ENCODE measurements around the gene G6PC1.

Gene G6PC1

DNA sequence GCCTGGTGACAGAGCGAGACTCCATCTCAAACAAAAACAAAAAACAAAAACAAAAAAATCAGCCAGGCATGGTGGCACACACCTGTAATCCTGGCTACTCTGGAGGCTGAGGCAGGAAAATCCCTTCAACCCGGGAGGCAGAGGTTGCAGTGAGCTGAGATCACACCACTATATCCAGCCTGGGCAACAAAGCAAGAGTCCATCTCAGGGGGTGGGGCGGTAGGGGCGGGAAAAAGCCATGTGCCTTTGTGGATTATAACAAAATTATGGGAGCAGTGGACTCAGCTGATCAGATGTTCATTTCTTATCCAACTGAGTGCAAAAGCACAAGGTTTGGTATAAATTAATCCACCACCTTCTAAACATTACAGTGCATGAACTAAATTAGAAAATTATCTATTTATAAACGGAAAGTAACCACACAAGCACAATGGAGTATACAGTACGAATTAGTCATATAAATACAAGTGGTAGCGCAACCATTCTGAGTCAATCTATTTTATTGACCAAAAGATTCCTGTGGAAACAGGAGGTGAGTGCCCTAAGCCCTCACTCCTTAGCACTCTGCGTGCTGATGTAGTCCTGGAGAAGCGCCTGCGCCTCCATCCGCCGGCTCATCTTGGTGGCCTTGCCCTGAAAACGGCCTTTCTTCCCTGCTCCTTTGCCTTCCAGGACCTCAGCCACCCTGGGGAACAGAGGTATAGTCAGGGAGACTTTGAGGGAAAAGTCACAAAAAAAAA lies 49.6 kb downstream of the G6PC1 start:
- DNase-seq, result no peak

Measured in DMS153 (cell line).